Stomach (tissue), 9 donors: ENCODE results near the gene SETD4. TPM values are rescaled to one million over a fixed set of nuclear protein-coding genes. Genes with fewer than 3 reads are reported as not detected.

Experiments used
- DNase-seq, 2 donors: peaks; one replicate each; pipeline versions ENCODE4 v3.0.0 to v3.0.0-alpha.2; 2013 to 2019
- H3K27ac ChIP-seq, 5 donors: fragments of 200-600 bp in 4 of 5; sonication (generic) in 4 of 5; one replicate each; pipeline ENCODE4 v1.5.1; 2013 to 2019; ENCODE audit warnings: mild to moderate bottlenecking in 1 of 5, moderate library complexity in 1 of 5
- H3K27me3 ChIP-seq, 3 donors: fragments of 200-600 bp; sonication (generic); one replicate each; pipeline ENCODE4 v1.5.1; 2017 to 2019; ENCODE audit warnings: mixed run types in 1 of 3
- H3K36me3 ChIP-seq, 4 donors: fragments of 200-600 bp; sonication (generic); 1 replicate in 3 of 4; 2 replicates in 1 of 4; pipeline ENCODE4 v1.5.1; 2016 to 2019
- H3K4me1 ChIP-seq, 4 donors: fragments of 200-600 bp; sonication (generic); one replicate each; pipeline ENCODE4 v1.5.1; 2016 to 2019
- H3K4me3 ChIP-seq, 4 donors: fragments of 200-600 bp; sonication (generic) in 3 of 4; one replicate each; pipeline ENCODE4 v1.5.1; 2016 to 2019; ENCODE audit warnings: mild to moderate bottlenecking in 1 of 4
- H3K9me3 ChIP-seq, 4 donors: fragments of 200-600 bp; sonication (generic); one replicate each; pipeline ENCODE4 v1.5.1; 2016 to 2019
- EP300 ChIP-seq: sonication (generic); formaldehyde crosslinking; IDR thresholded peaks from one replicate; pipeline ENCODE4 v1.6.1; 2017; ENCODE audit warnings: antibody characterized with exemption
- POLR2A ChIP-seq, 4 donors: fragments of 450-650 bp; IDR thresholded peaks; one replicate each; pipeline ENCODE4 v1.6.1; 2016; ENCODE audit warnings: antibody characterized with exemption in 4 of 4, control low read depth in 2 of 4, mild to moderate bottlenecking in 1 of 4, moderate library complexity in 1 of 4
- POLR2AphosphoS5 ChIP-seq, 3 donors: sonication (generic); formaldehyde crosslinking; IDR thresholded peaks; one replicate each; pipeline ENCODE4 v1.6.1; 2016; ENCODE audit warnings: antibody characterized with exemption in 3 of 3
- WGBS, 5 donors: extraction: QIAGEN DNeasy Blood & Tissue Kit in 3 of 5; methylation state at CpG; one replicate each; pipeline versions ENCODE4 v1.1.5 to v1.1.7; 2013 to 2018; 5-methylcytosine and 5-hydroxymethylcytosine counted together
- intact Hi-C: fragments of 100-400 bp; cut with DNase I; formaldehyde crosslinking; loops from one replicate; pipeline ENCODE4 v1.15.1; 2023; ENCODE audit warnings: low total_unique reads
- polyA plus RNA-seq, 3 donors: library from polyadenylated mRNA; stranded (reverse); fragments of 200-250 nt; gene quantifications; one replicate each; pipeline ENCODE4 v1.2.3, GENCODE V29; 2013
- total RNA-seq, 5 donors: library from RNA; depleted of rRNA; stranded (reverse); fragments of >200 nt; gene quantifications; one replicate each; pipeline versions ENCODE4 v1.1.0 to v1.2.3, GENCODE V29; 2014 to 2016
- TF ChIP-seq, protein P1 (sequence below), 7 experiments: fragments of 450-650 bp in 4 of 7; fragments of 200-600 bp in 3 of 7; sonication (generic) in 3 of 7; IDR thresholded peaks; one replicate each; pipeline ENCODE4 v1.5.1; 2016 to 2019; ENCODE audit warnings: antibody characterized with exemption in 7 of 7, control low read depth in 2 of 7, mild to moderate bottlenecking in 1 of 7
- donor health status: healthy with polysubstance abuse.
- donor health status: Bipolar disorder and iron deficiency.
- donor health status: healthy.

The SETD4 gene
- total and polyA plus RNA-seq, 8 donors = 6.9 to 87.5 (median 25.5) TPM

DNA sequence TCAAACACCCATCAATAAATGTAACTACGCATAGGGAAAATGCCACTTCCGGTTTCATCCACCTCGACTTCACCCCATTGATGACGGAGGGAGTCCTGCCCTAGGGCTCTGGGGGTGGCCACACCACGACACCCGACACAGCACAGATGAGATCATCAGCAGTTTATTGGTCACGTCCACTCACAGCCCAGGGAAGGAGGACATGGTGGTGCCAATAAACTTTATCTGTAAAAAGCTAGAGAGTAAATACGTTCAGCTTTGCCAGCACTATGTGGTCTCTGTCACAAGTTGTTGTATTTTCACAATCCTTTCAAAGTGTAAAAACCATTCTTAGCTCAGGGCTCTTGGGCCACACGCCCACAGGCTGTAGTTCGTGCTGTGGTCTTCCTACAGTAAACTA lies 16.3 kb downstream of the SETD4 start:
- WGBS, 5 donors = 67 to 78% (median 73%) methylated on average over 10 of the region's 10 CpGs
- TF ChIP-seq, protein P1, sequence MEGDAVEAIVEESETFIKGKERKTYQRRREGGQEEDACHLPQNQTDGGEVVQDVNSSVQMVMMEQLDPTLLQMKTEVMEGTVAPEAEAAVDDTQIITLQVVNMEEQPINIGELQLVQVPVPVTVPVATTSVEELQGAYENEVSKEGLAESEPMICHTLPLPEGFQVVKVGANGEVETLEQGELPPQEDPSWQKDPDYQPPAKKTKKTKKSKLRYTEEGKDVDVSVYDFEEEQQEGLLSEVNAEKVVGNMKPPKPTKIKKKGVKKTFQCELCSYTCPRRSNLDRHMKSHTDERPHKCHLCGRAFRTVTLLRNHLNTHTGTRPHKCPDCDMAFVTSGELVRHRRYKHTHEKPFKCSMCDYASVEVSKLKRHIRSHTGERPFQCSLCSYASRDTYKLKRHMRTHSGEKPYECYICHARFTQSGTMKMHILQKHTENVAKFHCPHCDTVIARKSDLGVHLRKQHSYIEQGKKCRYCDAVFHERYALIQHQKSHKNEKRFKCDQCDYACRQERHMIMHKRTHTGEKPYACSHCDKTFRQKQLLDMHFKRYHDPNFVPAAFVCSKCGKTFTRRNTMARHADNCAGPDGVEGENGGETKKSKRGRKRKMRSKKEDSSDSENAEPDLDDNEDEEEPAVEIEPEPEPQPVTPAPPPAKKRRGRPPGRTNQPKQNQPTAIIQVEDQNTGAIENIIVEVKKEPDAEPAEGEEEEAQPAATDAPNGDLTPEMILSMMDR (IDR thresholded peaks at IDR 0.05) = no peak
- TF ChIP-seq POLR2A (IDR thresholded peaks at IDR 0.05) = no peak
- TF ChIP-seq EP300 = no peak
- TF ChIP-seq POLR2AphosphoS5 (IDR thresholded peaks at IDR 0.05) = no peak
- intact Hi-C loops = no loop called here
- H3K9me3 ChIP-seq = no peaks in the 10 kb centered on the region
- no peak overlapping the region for H3K27ac ChIP-seq
- H3K27me3 ChIP-seq = no peaks in the 10 kb centered on the region
- peaks cover 69 to 98% (median 97%) of the 10 kb centered on the region in 4 donors for H3K36me3 ChIP-seq
- DNase-seq = no peak
- no peaks in the 10 kb centered on the region for H3K4me1 ChIP-seq
- no peak overlapping the region for H3K4me3 ChIP-seq

DNA sequence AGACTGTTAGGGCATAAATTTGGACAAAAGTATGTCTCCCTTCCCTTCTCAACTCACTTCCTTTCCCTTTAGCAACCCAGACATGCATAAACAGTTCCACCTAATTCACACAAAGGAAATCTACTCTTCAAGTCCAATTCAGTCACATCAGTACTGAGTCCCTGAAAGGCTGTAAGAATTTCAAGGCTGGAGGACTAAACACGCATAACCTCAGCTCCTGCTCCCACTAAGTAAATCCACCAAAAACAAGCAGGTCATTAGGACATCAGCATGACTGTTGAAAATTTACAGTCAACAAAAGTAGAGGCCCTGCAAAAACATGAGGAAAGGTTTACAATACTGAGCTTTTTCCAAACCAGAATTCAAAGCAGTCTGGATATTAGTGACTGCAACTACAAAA lies 18.4 kb downstream of the SETD4 start:
- 50 to 84% (median 77%) methylated on average over 1 of the region's 1 CpG for WGBS, 5 donors

DNA sequence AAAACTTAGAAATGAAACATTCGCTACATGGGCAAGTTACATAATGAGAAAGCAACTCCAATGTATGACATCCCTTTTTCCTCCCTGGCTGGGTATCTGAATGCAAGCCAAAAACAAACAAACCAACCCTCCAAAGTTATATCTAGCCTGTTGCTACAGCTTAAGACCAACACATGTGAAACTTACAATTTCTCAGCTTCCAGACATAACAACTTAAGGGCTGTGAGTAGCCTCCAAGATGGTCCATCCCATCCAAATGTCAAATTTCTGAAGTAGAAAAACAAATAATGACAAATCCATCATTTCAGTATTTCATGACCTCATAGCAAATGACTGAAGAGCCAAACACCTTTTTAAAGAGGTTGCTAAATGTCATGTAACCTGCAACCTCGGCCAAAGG lies 19.9 kb downstream of the SETD4 start:
- Histone ChIP-seq H3K9me3 (no peaks in the 10 kb centered on the region), H3K36me3 (peaks cover 61 to 98% (median 97%) of the 10 kb centered on the region in 4 donors), H3K4me3 (no peak overlapping the region), H3K27me3 (no peaks in the 10 kb centered on the region), H3K4me1 (no peaks in the 10 kb centered on the region), H3K27ac (no peak overlapping the region)
- intact Hi-C loops = no loop called here
- no peak for DNase-seq
- 75 to 82% (median 79%) methylated on average over 2 of the region's 2 CpGs for WGBS, 5 donors
- TF ChIP-seq POLR2AphosphoS5 (IDR thresholded peaks at IDR 0.05) = no peak
- TF ChIP-seq, protein P1 (IDR thresholded peaks at IDR 0.05) = no peak
- TF ChIP-seq POLR2A (IDR thresholded peaks at IDR 0.05) = no peak
- no peak for TF ChIP-seq EP300

More for the DNA sequence above, 18.4 kb downstream of the SETD4 start:
- TF ChIP-seq EP300 (no peak), POLR2AphosphoS5 (IDR thresholded peaks at IDR 0.05) (no peak), POLR2A (IDR thresholded peaks at IDR 0.05) (no peak)
- TF ChIP-seq, protein P1 (IDR thresholded peaks at IDR 0.05) = no peak
- H3K4me1 ChIP-seq = no peaks in the 10 kb centered on the region
- no peak for DNase-seq
- peaks cover 67 to 98% (median 97%) of the 10 kb centered on the region in 4 donors for H3K36me3 ChIP-seq
- no peaks in the 10 kb centered on the region for H3K27me3 ChIP-seq
- no peak overlapping the region for H3K27ac ChIP-seq
- intact Hi-C loops = no loop called here
- H3K9me3 ChIP-seq = no peaks in the 10 kb centered on the region
- H3K4me3 ChIP-seq = no peak overlapping the region

DNA sequence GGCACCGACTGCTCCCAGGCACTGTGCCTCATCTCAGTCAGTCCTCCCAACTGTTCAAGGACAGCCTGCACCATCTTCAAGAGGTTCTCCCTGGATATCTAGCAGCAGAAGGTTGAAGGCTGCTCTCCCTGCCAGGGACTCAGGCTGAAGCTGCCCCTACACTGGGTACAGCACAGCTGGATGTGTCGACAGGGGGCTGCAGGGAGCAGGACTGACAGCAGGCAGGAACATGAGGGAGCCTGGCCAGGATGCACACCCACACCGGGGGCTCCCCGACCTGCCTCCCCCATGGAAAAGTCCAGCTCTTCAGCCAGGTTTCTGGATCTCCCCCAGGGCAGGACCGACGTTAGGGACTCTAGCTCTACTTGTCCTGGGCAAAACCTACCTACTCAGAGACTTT lies 20.5 kb downstream of the SETD4 start:
- DNase-seq = no peak
- no peak overlapping the region for H3K4me3 ChIP-seq
- no peak for TF ChIP-seq POLR2AphosphoS5 (IDR thresholded peaks at IDR 0.05)
- no peak for TF ChIP-seq POLR2A (IDR thresholded peaks at IDR 0.05)
- no peak for TF ChIP-seq EP300
- TF ChIP-seq, protein P1 (IDR thresholded peaks at IDR 0.05) = no peak
- no peaks in the 10 kb centered on the region for H3K4me1 ChIP-seq
- H3K36me3 ChIP-seq = peaks cover 61 to 98% (median 97%) of the 10 kb centered on the region in 4 donors
- intact Hi-C loops = no loop called here
- 87 to 94% (median 90%) methylated on average over 3 to 6 of the region's 6 CpGs for WGBS, 5 donors
- no peaks in the 10 kb centered on the region for H3K9me3 ChIP-seq
- no peak overlapping the region for H3K27ac ChIP-seq
- H3K27me3 ChIP-seq = no peaks in the 10 kb centered on the region
